HEK293T (cell line): Measurements from ENCODE around the gene SLC7A6.

ENCODE experiments used
- BHLHE40 ChIP-seq: fragments of 450-650 bp; IDR thresholded peaks from 2 replicates; pipeline ENCODE4 v1.6.1; 2016; ENCODE audit warnings: mild to moderate bottlenecking, moderate library complexity, borderline replicate concordance
- FOXA1 ChIP-seq: fragments of 450-650 bp; IDR thresholded peaks from 2 replicates; pipeline ENCODE4 v1.6.1; 2016; ENCODE audit warnings: mild to moderate bottlenecking
- FOXK2 ChIP-seq: fragments of 450-650 bp; IDR thresholded peaks from 2 replicates; pipeline ENCODE4 v1.6.1; 2016; ENCODE audit warnings: mild to moderate bottlenecking
- NFRKB ChIP-seq: fragments of 450-650 bp; IDR thresholded peaks from 2 replicates; pipeline ENCODE4 v1.6.1; 2016; ENCODE audit warnings: mild to moderate bottlenecking, moderate library complexity
- PKNOX1 ChIP-seq: fragments of 450-650 bp; IDR thresholded peaks from 2 replicates; pipeline ENCODE4 v1.6.1; 2016
- SP1 ChIP-seq: fragments of 450-650 bp; IDR thresholded peaks from 2 replicates; pipeline ENCODE4 v1.6.1; 2017
- SUZ12 ChIP-seq: fragments of 450-650 bp; IDR thresholded peaks from 2 replicates; pipeline ENCODE4 v1.6.1; 2016; ENCODE audit warnings: mild to moderate bottlenecking

- TF ChIP-seq BHLHE40 (no peak), NFRKB (no peak), SP1 (no peak), FOXK2 (no peak), FOXA1 (no peak), SUZ12 (no peak), PKNOX1 (no peak)
Observed at GRCh38 chr16:68290450-68290849, 26.1 kb downstream of the SLC7A6 start.
